ENCODE data around the gene CDH12.

DNA sequence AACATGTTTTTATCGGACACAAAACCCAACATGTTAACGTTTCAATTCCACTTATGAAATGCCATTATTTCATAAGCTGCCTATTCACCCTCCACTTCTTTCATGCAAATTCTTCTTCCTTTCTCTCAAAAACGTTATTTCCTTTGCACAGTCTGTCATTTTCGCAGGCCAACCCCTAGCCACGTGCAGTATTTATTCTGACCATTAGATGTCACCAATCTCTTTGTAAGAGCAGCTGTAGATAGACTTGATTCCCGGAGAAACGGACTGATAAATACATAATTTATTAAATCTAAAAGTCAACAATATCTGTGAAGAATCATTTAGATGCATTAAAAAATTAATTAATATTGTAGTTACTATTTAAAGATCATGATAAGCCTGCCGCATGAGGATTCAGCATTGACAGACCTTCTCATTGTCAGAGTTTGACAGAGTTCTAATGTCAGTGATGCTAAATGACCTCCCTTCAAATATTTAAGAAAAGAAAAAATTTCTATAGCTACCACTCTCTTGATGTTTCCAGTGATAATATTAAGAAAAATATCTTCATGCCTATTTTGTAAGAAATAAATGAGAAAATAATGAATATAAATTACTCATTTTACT, 933.6 kb downstream of the CDH12 start:
- TF ChIP-seq, protein P1, sequence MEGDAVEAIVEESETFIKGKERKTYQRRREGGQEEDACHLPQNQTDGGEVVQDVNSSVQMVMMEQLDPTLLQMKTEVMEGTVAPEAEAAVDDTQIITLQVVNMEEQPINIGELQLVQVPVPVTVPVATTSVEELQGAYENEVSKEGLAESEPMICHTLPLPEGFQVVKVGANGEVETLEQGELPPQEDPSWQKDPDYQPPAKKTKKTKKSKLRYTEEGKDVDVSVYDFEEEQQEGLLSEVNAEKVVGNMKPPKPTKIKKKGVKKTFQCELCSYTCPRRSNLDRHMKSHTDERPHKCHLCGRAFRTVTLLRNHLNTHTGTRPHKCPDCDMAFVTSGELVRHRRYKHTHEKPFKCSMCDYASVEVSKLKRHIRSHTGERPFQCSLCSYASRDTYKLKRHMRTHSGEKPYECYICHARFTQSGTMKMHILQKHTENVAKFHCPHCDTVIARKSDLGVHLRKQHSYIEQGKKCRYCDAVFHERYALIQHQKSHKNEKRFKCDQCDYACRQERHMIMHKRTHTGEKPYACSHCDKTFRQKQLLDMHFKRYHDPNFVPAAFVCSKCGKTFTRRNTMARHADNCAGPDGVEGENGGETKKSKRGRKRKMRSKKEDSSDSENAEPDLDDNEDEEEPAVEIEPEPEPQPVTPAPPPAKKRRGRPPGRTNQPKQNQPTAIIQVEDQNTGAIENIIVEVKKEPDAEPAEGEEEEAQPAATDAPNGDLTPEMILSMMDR (IDR thresholded peaks at IDR 0.05), result peak in 1 of 4 experiments; percentile 29
- TF ChIP-seq POLR2A (IDR thresholded peaks at IDR 0.05), result no peak

Measured in gastroesophageal sphincter (tissue), 3 donors.